K562 (cell line): Measurements from ENCODE around the gene COA5.

Source experiments
- CEBPB ChIP-seq: fragments of 450-650 bp; IDR thresholded peaks from 2 replicates; pipeline ENCODE4 v1.6.1; 2016; ENCODE audit warnings: missing genetic modification characterization, missing compliant biosample characterization
- HDAC2 ChIP-seq: fragments of 450-650 bp; IDR thresholded peaks from 2 replicates; pipeline ENCODE4 v1.6.1; 2016; ENCODE audit warnings: mild to moderate bottlenecking
- NRF1 ChIP-seq, 2 experiments: fragments of 450-650 bp; IDR thresholded peaks in 1 of 2; conservative IDR thresholded peaks in 1 of 2; 2 replicates each; pipeline ENCODE4 v1.6.1; 2014; ENCODE audit warnings: mild to moderate bottlenecking in 2 of 2
- ZC3H4 ChIP-seq: sonication (generic); formaldehyde crosslinking; IDR thresholded peaks from 2 replicates; pipeline ENCODE4 v1.9.0; 2021; ENCODE audit warnings: missing genetic modification reagents, borderline replicate concordance

DNA sequence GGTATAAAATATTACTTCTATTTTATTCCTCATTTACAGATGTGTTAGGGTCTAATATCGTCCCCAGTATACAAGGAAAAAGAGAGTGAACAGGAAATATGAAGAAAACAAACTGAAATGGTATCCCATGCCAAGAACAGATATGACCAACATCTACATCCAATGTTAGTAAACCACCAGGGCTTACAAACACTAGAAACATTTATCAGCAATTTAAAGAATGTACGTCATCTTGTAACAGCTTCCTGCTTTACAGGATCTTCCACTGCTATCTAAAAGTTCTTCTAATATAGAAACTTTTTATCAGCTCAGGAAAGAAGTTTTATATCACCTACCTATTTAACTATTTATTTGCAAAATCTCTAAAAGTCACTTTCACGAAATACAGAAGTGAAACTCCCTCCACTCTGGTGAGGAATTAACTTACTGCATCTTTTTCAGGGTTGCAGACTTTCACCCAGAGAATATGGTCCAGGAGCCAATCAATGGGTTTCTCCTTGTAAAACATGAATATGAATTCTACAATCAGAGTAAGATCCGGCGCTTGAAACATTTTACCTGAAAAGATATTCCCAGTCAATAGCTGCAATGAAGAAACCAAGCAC is 35.3 kb upstream of the COA5 start:
- TF ChIP-seq NRF1 (conservative IDR thresholded peaks at IDR 0.05 in 1 of 2, IDR thresholded peaks at IDR 0.05 in 1 of 2) (no peak), CEBPB (no peak), HDAC2 (no peak), ZC3H4 (CRISPR knock-in tag) (no peak)
